ENCODE results near the gene ALDH1A3. TPM values are rescaled to one million over a fixed set of nuclear protein-coding genes. Genes with fewer than 3 reads are reported as not detected.

Gene ALDH1A3
- total RNA-seq, 1 experiment from 2014 or later: 248 TPM

- TF ChIP-seq CTCF (IDR thresholded peaks at IDR 0.05 in 2 of 3, conservative IDR thresholded peaks at IDR 0.05 in 1 of 3; ENCODE audit: borderline replicate concordance in 1 of 3, insufficient read depth in 1 of 3, low read depth in 2 of 3, low read length in 2 of 3) (no peak), ELF1 (IDR thresholded peaks at IDR 0.05; ENCODE audit: borderline replicate concordance, low read depth) (no peak), CBX3 (IDR thresholded peaks at IDR 0.05; ENCODE audit: low read depth) (no peak), YY1 (IDR thresholded peaks at IDR 0.05; ENCODE audit: extremely low read depth, insufficient replicate concordance, low read depth, low read length) (no peak), EGR1 (IDR thresholded peaks at IDR 0.05; ENCODE audit: low read depth) (no peak), SP1 (IDR thresholded peaks at IDR 0.05; ENCODE audit: low read depth) (no peak), CEBPB (IDR thresholded peaks at IDR 0.05; ENCODE audit: low read depth) (no peak)
These were observed 72.9 kb downstream of the ALDH1A3 start (continued) for GRCh38 chr15:100952566-100952965.

- Histone ChIP-seq H3K9me2 (ENCODE audit: insufficient read depth) (no peaks in the 10 kb centered on the region), H3K4me2 (ENCODE audit: low read length) (no peak overlapping the region), H2AFZ (ENCODE audit: low read depth, low read length, poor library complexity, severe bottlenecking) (no peak overlapping the region), H4K20me1 (ENCODE audit: insufficient read depth) (no peaks in the 10 kb centered on the region), H3K36me3 (ENCODE audit: control insufficient read depth in 1 of 2, insufficient read depth in 2 of 2, low read length in 2 of 2) (no peaks in the 10 kb centered on the region), H3K79me2 (ENCODE audit: insufficient read depth, low read length) (peaks cover 6% of the 10 kb centered on the region), H3K4me1 (ENCODE audit: control insufficient read depth in 1 of 2, insufficient read depth in 2 of 2, low read length in 2 of 2) (peaks cover 0 to 9% of the 10 kb centered on the region in 2 experiments; a peak in 1 of 4 replicates), H3K9me3 (ENCODE audit: control insufficient read depth in 1 of 2, insufficient read depth in 1 of 2, low read depth in 1 of 2, low read length in 2 of 2) (no peaks in the 10 kb centered on the region), H3K27ac (ENCODE audit: low read depth, low read length) (no peak overlapping the region), H3K9ac (ENCODE audit: low read length) (no peak overlapping the region), H3K4me3 (replicated peaks in 1 of 2; ENCODE audit: low read depth in 1 of 2, low read length in 2 of 2) (no peak overlapping the region), H3K27me3 (ENCODE audit: insufficient read depth, low read length) (no peaks in the 10 kb centered on the region)
- intact Hi-C loops (cut with micrococcal nuclease): no loop called here
- ATAC-seq (no peak), DNase-seq (ENCODE audit: low read depth, low spot score) (no peak)
- no TSS peak for BruUV-seq (replicated peaks)
- CTCF ChIA-PET: interaction anchor here (0.7 kb wide), 1 partner anchor 50 kb away, joined by 3 read pairs; no protein-coding TSS in a partner anchor
- POLR2A ChIA-PET: no interaction called here
- RAD21 ChIA-PET (ENCODE audit: low non-redundant PET in 1 of 2, low total read pairs in 2 of 2, uncharacterized antibody in 2 of 2, unreplicated experiment in 2 of 2): no interaction called here
- no peak for TF ChIP-seq FOSL1 (IDR thresholded peaks at IDR 0.05; ENCODE audit: low read depth)
- no peak for TF ChIP-seq MAX (IDR thresholded peaks at IDR 0.05)
- TF ChIP-seq CEBPB (IDR thresholded peaks at IDR 0.05; ENCODE audit: low read depth): no peak
- TF ChIP-seq CTCF (IDR thresholded peaks at IDR 0.05 in 2 of 3, conservative IDR thresholded peaks at IDR 0.05 in 1 of 3; ENCODE audit: borderline replicate concordance in 1 of 3, insufficient read depth in 1 of 3, low read depth in 2 of 3, low read length in 2 of 3): no peak
- no peak for TF ChIP-seq RAD21 (IDR thresholded peaks at IDR 0.05; ENCODE audit: low read depth)
- TF ChIP-seq SIN3A (IDR thresholded peaks at IDR 0.05; ENCODE audit: low read depth): no peak
- no peak for TF ChIP-seq JUND (IDR thresholded peaks at IDR 0.05)
- TF ChIP-seq ZNF274 (IDR thresholded peaks at IDR 0.05; ENCODE audit: low read depth, low read length): no peak
- no peak for TF ChIP-seq SRF (IDR thresholded peaks at IDR 0.05; ENCODE audit: low read depth)
- no peak for TF ChIP-seq EZH2phosphoT487 (IDR thresholded peaks at IDR 0.05; ENCODE audit: borderline replicate concordance)
- TF ChIP-seq ELF1 (IDR thresholded peaks at IDR 0.05; ENCODE audit: borderline replicate concordance, low read depth): no peak
- TF ChIP-seq REST (IDR thresholded peaks at IDR 0.05; ENCODE audit: low read depth): no peak
- TF ChIP-seq YY1 (IDR thresholded peaks at IDR 0.05; ENCODE audit: extremely low read depth, insufficient replicate concordance, low read depth, low read length): no peak
- no peak for TF ChIP-seq EGR1 (IDR thresholded peaks at IDR 0.05; ENCODE audit: low read depth)
These were observed 78.9 kb downstream of the ALDH1A3 start for GRCh38 chr15:100958326-100959065.

All from HCT116 (cell line).